Fibroblast of lung (primary cell): ENCODE results near the gene CPXM1.

ENCODE experiments used
- EZH2 ChIP-seq: IDR thresholded peaks from 2 replicates; pipeline ENCODE4 v1.5.1; 2012; ENCODE audit warnings: low read length, control low read depth, mild to moderate bottlenecking; ENCODE audit errors: missing control alignments
- TF ChIP-seq, protein P1 (sequence below), 2 donors: IDR thresholded peaks in 1 of 2; conservative IDR thresholded peaks in 1 of 2; 1 replicate in 1 of 2; 2 replicates in 1 of 2; pipeline ENCODE4 v1.5.1; 2011 to 2012; ENCODE audit warnings: low read length in 2 of 2, control low read depth in 1 of 2, inconsistent platforms in 1 of 2, low read depth in 1 of 2, mild to moderate bottlenecking in 1 of 2

GRCh38 chr20:2762578-2763131 lies 37.8 kb downstream of the CPXM1 start:
- TF ChIP-seq, protein P1, sequence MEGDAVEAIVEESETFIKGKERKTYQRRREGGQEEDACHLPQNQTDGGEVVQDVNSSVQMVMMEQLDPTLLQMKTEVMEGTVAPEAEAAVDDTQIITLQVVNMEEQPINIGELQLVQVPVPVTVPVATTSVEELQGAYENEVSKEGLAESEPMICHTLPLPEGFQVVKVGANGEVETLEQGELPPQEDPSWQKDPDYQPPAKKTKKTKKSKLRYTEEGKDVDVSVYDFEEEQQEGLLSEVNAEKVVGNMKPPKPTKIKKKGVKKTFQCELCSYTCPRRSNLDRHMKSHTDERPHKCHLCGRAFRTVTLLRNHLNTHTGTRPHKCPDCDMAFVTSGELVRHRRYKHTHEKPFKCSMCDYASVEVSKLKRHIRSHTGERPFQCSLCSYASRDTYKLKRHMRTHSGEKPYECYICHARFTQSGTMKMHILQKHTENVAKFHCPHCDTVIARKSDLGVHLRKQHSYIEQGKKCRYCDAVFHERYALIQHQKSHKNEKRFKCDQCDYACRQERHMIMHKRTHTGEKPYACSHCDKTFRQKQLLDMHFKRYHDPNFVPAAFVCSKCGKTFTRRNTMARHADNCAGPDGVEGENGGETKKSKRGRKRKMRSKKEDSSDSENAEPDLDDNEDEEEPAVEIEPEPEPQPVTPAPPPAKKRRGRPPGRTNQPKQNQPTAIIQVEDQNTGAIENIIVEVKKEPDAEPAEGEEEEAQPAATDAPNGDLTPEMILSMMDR (conservative IDR thresholded peaks at IDR 0.05 in 1 of 2, IDR thresholded peaks at IDR 0.05 in 1 of 2; ENCODE audit: low read depth in 1 of 2, low read length in 2 of 2), result no peak
- no peak for TF ChIP-seq EZH2
